ENCODE measurements around the gene RELCH. TPM values are rescaled to one million over a fixed set of nuclear protein-coding genes. Genes with fewer than 3 reads are reported as not detected.

RELCH gene
- total RNA-seq, 1 donor from 2014 or later = 26.6 TPM

GRCh38 chr18:62196079-62196478, 9.0 kb downstream of the RELCH start:
- Histone ChIP-seq H3K27me3 (ENCODE audit: insufficient read depth, low read length) (no peaks in the 10 kb centered on the region), H3K9me3 (ENCODE audit: insufficient read depth, low read depth, low read length) (no peaks in the 10 kb centered on the region), H3K4me3 (ENCODE audit: insufficient read depth, low read depth, low read length) (no peak overlapping the region), H2AFZ (ENCODE audit: low read depth, low read length) (no peak overlapping the region), H3K79me2 (ENCODE audit: insufficient read depth, low read length) (peaks cover 96% of the 10 kb centered on the region), H3K27ac (ENCODE audit: low read depth, low read length) (no peak overlapping the region), H4K20me1 (ENCODE audit: insufficient read depth, low read length) (peaks cover 71% of the 10 kb centered on the region), H3K4me2 (ENCODE audit: low read length) (no peak overlapping the region), H3K36me3 (ENCODE audit: insufficient read depth, low read length) (no peaks in the 10 kb centered on the region), H3K4me1 (ENCODE audit: insufficient read depth, low read length) (peaks cover 4% of the 10 kb centered on the region), H3K9ac (ENCODE audit: low read length) (no peak overlapping the region)
- no peak overlapping the region for H3K27ac Mint-ChIP-seq (ENCODE audit: unreplicated experiment)
- TF ChIP-seq EZH2 (IDR thresholded peaks at IDR 0.05; ENCODE audit: insufficient read depth, low read length) (no peak), CTCF (IDR thresholded peaks at IDR 0.05; ENCODE audit: insufficient read depth, low read depth, low read length) (no peak)
- peaks cover 3% of the 10 kb centered on the region for H3K9me3 Mint-ChIP-seq (ENCODE audit: unreplicated experiment)
- no peak for DNase-seq (ENCODE audit: low read depth)
- H3K4me3 Mint-ChIP-seq (ENCODE audit: unreplicated experiment) = no peak overlapping the region
- H3K27me3 Mint-ChIP-seq (ENCODE audit: low read depth, unreplicated experiment) = no peaks in the 10 kb centered on the region
- peaks cover 6% of the 10 kb centered on the region for H3K36me3 Mint-ChIP-seq (ENCODE audit: low read depth, unreplicated experiment)
- peaks cover 10% of the 10 kb centered on the region for H3K4me1 Mint-ChIP-seq (ENCODE audit: low read depth, unreplicated experiment)
- FAIRE-seq = no peak

- FAIRE-seq = no peak
- no peaks in the 10 kb centered on the region for H3K9me3 ChIP-seq (ENCODE audit: insufficient read depth, low read depth, low read length)
- H3K79me2 ChIP-seq (ENCODE audit: insufficient read depth, low read length) = peaks cover 94% of the 10 kb centered on the region
- peaks cover 63% of the 10 kb centered on the region for H4K20me1 ChIP-seq (ENCODE audit: insufficient read depth, low read length)
- H3K4me3 ChIP-seq (ENCODE audit: insufficient read depth, low read depth, low read length) = no peak overlapping the region
- no peak overlapping the region for H2AFZ ChIP-seq (ENCODE audit: low read depth, low read length)
- H3K36me3 Mint-ChIP-seq (ENCODE audit: low read depth, unreplicated experiment) = peaks cover 6% of the 10 kb centered on the region
- H3K4me2 ChIP-seq (ENCODE audit: low read length) = no peak overlapping the region
- no peak for DNase-seq (ENCODE audit: low read depth)
- TF ChIP-seq EZH2 (IDR thresholded peaks at IDR 0.05; ENCODE audit: insufficient read depth, low read length) = no peak
- TF ChIP-seq CTCF (IDR thresholded peaks at IDR 0.05; ENCODE audit: insufficient read depth, low read depth, low read length) = no peak
- H3K27me3 ChIP-seq (ENCODE audit: insufficient read depth, low read length) = no peaks in the 10 kb centered on the region
- H3K4me3 Mint-ChIP-seq (ENCODE audit: unreplicated experiment) = no peak overlapping the region
- H3K36me3 ChIP-seq (ENCODE audit: insufficient read depth, low read length) = no peaks in the 10 kb centered on the region
- no peak overlapping the region for H3K27ac ChIP-seq (ENCODE audit: low read depth, low read length)
- H3K9me3 Mint-ChIP-seq (ENCODE audit: unreplicated experiment) = peaks cover 3% of the 10 kb centered on the region
- H3K4me1 ChIP-seq (ENCODE audit: insufficient read depth, low read length) = peaks cover 4% of the 10 kb centered on the region
- H3K9ac ChIP-seq (ENCODE audit: low read length) = no peak overlapping the region
- H3K27ac Mint-ChIP-seq (ENCODE audit: unreplicated experiment) = no peak overlapping the region
- peaks cover 10% of the 10 kb centered on the region for H3K4me1 Mint-ChIP-seq (ENCODE audit: low read depth, unreplicated experiment)
- H3K27me3 Mint-ChIP-seq (ENCODE audit: low read depth, unreplicated experiment) = no peaks in the 10 kb centered on the region
These were observed 9.9 kb downstream of the RELCH start for GRCh38 chr18:62196980-62197379.

DNA sequence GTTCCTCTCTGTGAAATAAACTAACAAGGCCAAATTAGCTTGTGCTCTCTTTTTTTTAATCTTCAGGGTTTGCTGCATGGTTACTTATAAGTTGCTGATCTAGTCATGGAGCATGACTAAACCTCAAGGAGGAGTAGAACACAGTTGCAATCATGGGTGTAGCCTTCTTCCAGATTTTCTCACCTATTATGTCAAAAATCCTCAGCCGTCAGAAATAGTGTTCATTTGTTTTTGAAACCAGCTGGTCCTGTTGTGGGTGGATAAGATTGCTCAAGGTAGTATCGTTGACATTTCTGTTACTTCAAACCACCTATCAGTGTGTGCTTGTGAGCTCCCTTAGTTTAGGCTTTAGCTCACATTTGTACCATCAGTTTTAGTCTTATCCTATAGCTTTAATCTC, 11.2 kb downstream of the RELCH start:
- Histone ChIP-seq H3K79me2 (ENCODE audit: insufficient read depth, low read length) (peaks cover 92% of the 10 kb centered on the region), H3K9ac (ENCODE audit: low read length) (no peak overlapping the region), H3K9me3 (ENCODE audit: insufficient read depth, low read depth, low read length) (no peaks in the 10 kb centered on the region), H3K27ac (ENCODE audit: low read depth, low read length) (no peak overlapping the region), H3K4me3 (ENCODE audit: insufficient read depth, low read depth, low read length) (no peak overlapping the region), H4K20me1 (ENCODE audit: insufficient read depth, low read length) (peaks cover 53% of the 10 kb centered on the region), H3K4me1 (ENCODE audit: insufficient read depth, low read length) (peaks cover 4% of the 10 kb centered on the region), H3K36me3 (ENCODE audit: insufficient read depth, low read length) (no peaks in the 10 kb centered on the region), H3K4me2 (ENCODE audit: low read length) (no peak overlapping the region), H3K27me3 (ENCODE audit: insufficient read depth, low read length) (no peaks in the 10 kb centered on the region), H2AFZ (ENCODE audit: low read depth, low read length) (no peak overlapping the region)
- DNase-seq (ENCODE audit: low read depth) (no peak), FAIRE-seq (no peak)
- Mint-ChIP-seq H3K27ac (ENCODE audit: unreplicated experiment) (no peak overlapping the region), H3K9me3 (ENCODE audit: unreplicated experiment) (peaks cover under 1% of the 10 kb centered on the region), H3K4me1 (ENCODE audit: low read depth, unreplicated experiment) (peaks cover 10% of the 10 kb centered on the region), H3K36me3 (ENCODE audit: low read depth, unreplicated experiment) (no peaks in the 10 kb centered on the region), H3K4me3 (ENCODE audit: unreplicated experiment) (no peak overlapping the region), H3K27me3 (ENCODE audit: low read depth, unreplicated experiment) (no peaks in the 10 kb centered on the region)
- TF ChIP-seq EZH2 (IDR thresholded peaks at IDR 0.05; ENCODE audit: insufficient read depth, low read length) (no peak), CTCF (IDR thresholded peaks at IDR 0.05; ENCODE audit: insufficient read depth, low read depth, low read length) (no peak)

All from astrocyte (in vitro differentiated cells and primary cell).